K562 (cell line): ENCODE data around the gene ARHGAP15. TPM values are rescaled to one million over a fixed set of nuclear protein-coding genes. Genes with fewer than 3 reads are reported as not detected.

ENCODE experiments used
- ATAC-seq: fragments of 200-7000 bp; cut with Tn5 transposase; 3 replicates; pipeline ENCODE4 v1.9.1; 2020; ENCODE audit warnings: moderate library complexity
- BruUV-seq: library from RNA; stranded (reverse); fragments of 400-500 nt; replicated peaks from 2 replicates; lab custom pipeline; 2021; lab: Mats Ljungman, UMichigan
- CTCF ChIA-PET: fragments of 300-600 bp; formaldehyde crosslinking; extraction: SDS; loops from one replicate; lab custom pipeline; 2021; ENCODE audit warnings: low intra/inter-chr PET ratio; lab: Yijun Ruan, JAX
- POLR2A ChIA-PET: fragments of 300-600, 350-650 bp; sonication (Branson Sonifier 250); formaldehyde crosslinking; extraction: SDS; loops from one replicate; lab custom pipeline; 2021; ENCODE audit warnings: antibody characterized with exemption, inconsistent platforms; lab: Yijun Ruan, JAX
- DNase-seq, 4 experiments: peaks; one replicate each; pipeline versions ENCODE4 v3.0.0 to v3.0.0-alpha.2; 2011 to 2018; ENCODE audit warnings: low spot score in 3 of 4, mixed read lengths in 3 of 4; ENCODE audit errors: extremely low read depth in 1 of 4
- FAIRE-seq: peaks from 2 replicates; lab custom pipeline; 2011; peaks lifted over from hg19 to GRCh38; lab: Jason Lieb, UNC
- H2AFZ ChIP-seq: 2 replicates; pipeline ENCODE4 v1.6.0; 2011; ENCODE audit warnings: low read depth, low read length, control low read depth, inconsistent platforms
- H3K27ac ChIP-seq: fragments of 200-600 bp; 3 replicates; pipeline ENCODE4 v1.8.0; 2011; ENCODE audit warnings: low read depth, mild to moderate bottlenecking, control low read depth, inconsistent platforms, low read length, moderate library complexity, mixed read lengths; ENCODE audit errors: extremely low read depth
- H3K27me3 ChIP-seq, 2 experiments: fragments of 300-600 bp in 1 of 2; 2 replicates in 1 of 2; 3 replicates in 1 of 2; pipeline versions ENCODE4 v1.6.0 to v1.8.0; 2011; ENCODE audit warnings: inconsistent platforms in 2 of 2, low read length in 2 of 2, mild to moderate bottlenecking in 1 of 2, mixed read lengths in 1 of 2, moderate library complexity in 1 of 2; ENCODE audit not compliant: control insufficient read depth in 2 of 2, insufficient read depth in 2 of 2
- H3K36me3 ChIP-seq: fragments of 300-600 bp; 3 replicates; pipeline ENCODE4 v1.8.0; 2011; ENCODE audit warnings: mild to moderate bottlenecking, low read length, inconsistent platforms; ENCODE audit not compliant: control insufficient read depth, insufficient read depth
- H3K4me1 ChIP-seq, 2 experiments: fragments of 200-600 bp in 1 of 2; replicated peaks in 1 of 2; 2 replicates in 1 of 2; 3 replicates in 1 of 2; pipeline versions ENCODE4 v1.5.1 to v1.8.0; 2011; ENCODE audit warnings: inconsistent platforms in 2 of 2, low read length in 2 of 2, mild to moderate bottlenecking in 1 of 2, mixed read lengths in 1 of 2, moderate library complexity in 1 of 2; ENCODE audit not compliant: control insufficient read depth in 2 of 2, insufficient read depth in 2 of 2
- H3K4me2 ChIP-seq: 2 replicates; pipeline ENCODE4 v1.6.1; 2011; ENCODE audit warnings: low read length, control low read depth, inconsistent platforms, mixed read lengths; ENCODE audit not compliant: insufficient read depth
- H3K4me3 ChIP-seq: fragments of 200-600 bp; sonication (generic), shearing (Covaris generic); 2 replicates; pipeline ENCODE4 v1.5.1; 2016; ENCODE audit warnings: control low read depth, inconsistent platforms
- H3K79me2 ChIP-seq: fragments of 200-600 bp; 3 replicates; pipeline ENCODE4 v1.8.0; 2011; ENCODE audit warnings: low read length, inconsistent platforms; ENCODE audit not compliant: control insufficient read depth, insufficient read depth
- H3K9ac ChIP-seq, 2 experiments: 2 replicates each; pipeline versions ENCODE4 v1.6.0 to v1.6.1; 2011; ENCODE audit warnings: low read depth in 2 of 2, low read length in 2 of 2, control low read depth in 1 of 2, inconsistent platforms in 1 of 2, mild to moderate bottlenecking in 1 of 2, mixed read lengths in 1 of 2; ENCODE audit not compliant: insufficient read depth in 1 of 2
- H3K9me1 ChIP-seq: one replicate; pipeline ENCODE4 v1.6.0; 2011; ENCODE audit warnings: inconsistent platforms, mild to moderate bottlenecking, low read length, moderate library complexity; ENCODE audit not compliant: control insufficient read depth, insufficient read depth
- H3K9me3 ChIP-seq: replicated peaks from 2 replicates; pipeline ENCODE4 v1.5.1; 2011; ENCODE audit warnings: low read depth, low read length, inconsistent platforms; ENCODE audit not compliant: control insufficient read depth, insufficient read depth
- H4K20me1 ChIP-seq: replicated peaks from 2 replicates; pipeline ENCODE4 v1.6.1; 2011; ENCODE audit warnings: low read length, inconsistent platforms, mixed read lengths; ENCODE audit not compliant: control insufficient read depth, insufficient read depth
- ATF7 ChIP-seq: fragments of 450-650 bp; IDR thresholded peaks from 2 replicates; pipeline ENCODE4 v1.7.1; 2014; ENCODE audit warnings: mild to moderate bottlenecking, moderate library complexity
- BRD9 ChIP-seq: fragments of 450-650 bp; IDR thresholded peaks from 2 replicates; pipeline ENCODE4 v1.6.1; 2018; ENCODE audit warnings: low read depth; ENCODE audit not compliant: partially characterized antibody
- CXXC5 ChIP-seq: fragments of 250-450 bp; sonication (Bioruptor Pico); IDR thresholded peaks from 2 replicates; pipeline ENCODE4 v1.8.0; 2022; ENCODE audit warnings: inconsistent platforms, mild to moderate bottlenecking, moderate library complexity
- EWSR1 ChIP-seq: fragments of 450-650 bp; IDR thresholded peaks from 2 replicates; pipeline ENCODE4 v1.6.1; 2018; ENCODE audit warnings: borderline replicate concordance, mild to moderate bottlenecking, low read depth, moderate library complexity; ENCODE audit not compliant: partially characterized antibody
- GTF3C2 ChIP-seq: IDR thresholded peaks from 3 replicates; pipeline ENCODE4 v1.6.1; 2011; ENCODE audit warnings: borderline replicate concordance, mild to moderate bottlenecking, moderate library complexity; ENCODE audit not compliant: insufficient read length; ENCODE audit errors: extremely low read depth
- KDM2B ChIP-seq: fragments of 250-450 bp; sonication (Bioruptor Pico); IDR thresholded peaks from 2 replicates; pipeline ENCODE4 v1.8.0; 2021; ENCODE audit warnings: mild to moderate bottlenecking, moderate library complexity
- MBD2 ChIP-seq: sonication (generic); IDR thresholded peaks from 2 replicates; pipeline ENCODE4 v1.6.1; 2016; ENCODE audit warnings: low read depth, borderline replicate concordance
- OTX1 ChIP-seq: fragments of 450-650 bp; formaldehyde crosslinking; IDR thresholded peaks from 2 replicates; pipeline ENCODE4 v1.4.0; 2022; ENCODE audit warnings: mild to moderate bottlenecking
- RBFOX2 ChIP-seq: fragments of 200-400 bp; formaldehyde crosslinking; IDR thresholded peaks from 2 replicates; pipeline ENCODE4 v1.6.1; 2017; ENCODE audit warnings: low read depth, mild to moderate bottlenecking, low read length, moderate library complexity
- SAFB2 ChIP-seq: fragments of 200-400 bp; formaldehyde crosslinking; IDR thresholded peaks from 2 replicates; pipeline ENCODE4 v1.6.1; 2018; ENCODE audit warnings: borderline replicate concordance, low read length, low read depth, moderate library complexity; ENCODE audit not compliant: severe bottlenecking
- TAF7 ChIP-seq: fragments of 450-650 bp; IDR thresholded peaks from 2 replicates; pipeline ENCODE4 v1.6.1; 2016; ENCODE audit warnings: missing genetic modification characterization, missing compliant biosample characterization
- ZNF212 ChIP-seq: fragments of 450-650 bp; formaldehyde crosslinking; IDR thresholded peaks from 2 replicates; pipeline ENCODE4 v1.4.0; 2020; ENCODE audit warnings: mild to moderate bottlenecking
- ZNF766 ChIP-seq: fragments of 200-800 bp; sonication (Bioruptor generic); conservative IDR thresholded peaks from 2 replicates; pipeline ENCODE4 v1.6.1; 2016; ENCODE audit warnings: missing genetic modification characterization, missing compliant biosample characterization
- WGBS: fragments of 100-300 bp; shearing (Covaris generic); methylation state at CpG from one replicate; pipeline ENCODE4 v1.1.6; 2016; ENCODE audit warnings: low coverage, mixed read lengths; ENCODE audit not compliant: insufficient coverage; ENCODE audit errors: missing lambda C conversion rate; 5-methylcytosine and 5-hydroxymethylcytosine counted together
- in situ Hi-C: fragments of 300-500 bp; cut with MboI; formaldehyde crosslinking; loops from 4 replicates; pipeline ENCODE4 v1.15.0; 2018; ENCODE audit warnings: inconsistent platforms, mixed read lengths
- intact Hi-C: fragments of 100-400 bp; cut with micrococcal nuclease; formaldehyde crosslinking; loops from 2 replicates; pipeline ENCODE4 v1.14.2; 2022
- polyA plus RNA-seq, 8 experiments: library from polyadenylated mRNA; depleted of rRNA in 4 of 8; stranded (reverse) in 5 of 8; unstranded in 3 of 8; fragments of >200 nt; fragmentation: Nextera tagmentation in 2 of 8; fragmentation: Illumina TruSeq in 1 of 8; extraction: Ambion mirVana in 2 of 8; extraction: Trizol in 1 of 8; gene quantifications; 2 replicates each; pipeline versions ENCODE4 v1.2.1 to v1.2.3, GENCODE V29; 2011 to 2014; ENCODE audit warnings: inconsistent platforms in 1 of 8, missing spikeins in 1 of 8
- total RNA-seq, 7 experiments: library from RNA; depleted of rRNA in 6 of 7; stranded (reverse); fragments of >200 nt in 6 of 7; fragmentation: Illumina TruSeq in 2 of 7; extraction: Trizol in 2 of 7; gene quantifications; 2 replicates each; pipeline versions ENCODE4 v1.2.1 to v1.2.3, GENCODE V29; 2011 to 2021; ENCODE audit warnings: low replicate concordance in 1 of 7

The ARHGAP15 gene
- total and polyA plus RNA-seq, 9 of the 15 experiments (the other 6 are each of a cell fraction or from before 2014, with no cell fraction given) = 1.5 to 17.9 (median 7.9) TPM

DNA sequence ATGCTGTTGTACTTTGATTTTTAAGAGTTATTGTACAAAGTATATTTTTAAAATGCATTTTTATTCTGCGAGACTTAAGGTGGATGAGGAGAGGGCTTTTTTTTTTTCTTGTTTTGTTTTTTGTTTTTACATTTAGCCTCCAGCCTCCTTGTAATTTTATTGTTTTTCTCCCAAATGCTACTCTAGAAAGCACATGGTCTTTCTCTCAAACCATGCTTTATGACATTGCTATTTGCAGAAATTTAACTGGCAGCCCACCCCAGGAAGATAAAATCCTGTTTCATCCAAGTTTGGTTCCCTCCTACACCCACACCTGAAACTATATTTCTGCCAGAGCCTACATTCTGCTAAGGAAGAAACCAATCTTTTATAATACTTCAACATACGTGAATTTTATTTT lies 184.6 kb downstream of the ARHGAP15 start:
- Histone ChIP-seq H3K9me3 (no peaks in the 10 kb centered on the region), H3K4me3 (no peak overlapping the region), H3K36me3 (no peaks in the 10 kb centered on the region), H3K27ac (no peak overlapping the region), H3K27me3 (no peaks in the 10 kb centered on the region), H3K79me2 (no peaks in the 10 kb centered on the region), H2AFZ (peak overlapping the region; percentile 54; the same call in 1 of the 2 replicates), H3K9me1 (no peaks in the 10 kb centered on the region), H4K20me1 (no peaks in the 10 kb centered on the region), H3K4me1 (no peaks in the 10 kb centered on the region; a peak in 1 of 5 replicates), H3K4me2 (no peak overlapping the region), H3K9ac (no peak overlapping the region)
- ChIA-PET CTCF (no interaction called here), POLR2A (no interaction called here)
- WGBS = 21% methylated on average over 2 of the region's 2 CpGs
- FAIRE-seq (no peak), ATAC-seq (no peak), DNase-seq (no peak)
- TF ChIP-seq ZNF212 (CRISPR knock-in tag) (no peak), RBFOX2 (no peak), ATF7 (no peak), KDM2B (CRISPR knock-in tag) (no peak)
- intact Hi-C loops = no loop called here
- BruUV-seq = no TSS peak
- in situ Hi-C loops = no loop called here

GRCh38 chr2:143321994-143322393 lies 192.8 kb downstream of the ARHGAP15 start:
- no TSS peak for BruUV-seq
- Histone ChIP-seq H3K9me3 (no peaks in the 10 kb centered on the region), H3K9me1 (no peaks in the 10 kb centered on the region), H3K79me2 (no peaks in the 10 kb centered on the region), H3K36me3 (no peaks in the 10 kb centered on the region), H4K20me1 (no peaks in the 10 kb centered on the region), H3K9ac (no peak overlapping the region), H3K4me3 (no peak overlapping the region), H3K4me2 (no peak overlapping the region; the same call in 1 of the 2 replicates), H3K4me1 (no peaks in the 10 kb centered on the region), H3K27me3 (no peaks in the 10 kb centered on the region), H3K27ac (no peak overlapping the region), H2AFZ (peak overlapping the region; percentile 64)
- ChIA-PET CTCF (no interaction called here), POLR2A (no interaction called here)
- intact Hi-C loops (no loop called here), in situ Hi-C loops (no loop called here)
- ATAC-seq (peak; percentile 88), DNase-seq (peak; percentile 12 to 77 (median 19)), FAIRE-seq (peak; percentile 23)
- WGBS = 0% methylated on average over 3 of the region's 3 CpGs
- TF ChIP-seq GTF3C2 (no peak), TAF7 (tag) (no peak), ZNF766 (no peak), EWSR1 (no peak), SAFB2 (no peak), OTX1 (CRISPR knock-in tag) (no peak), CXXC5 (no peak), MBD2 (no peak), BRD9 (no peak)
